Epithelial cell of esophagus (primary cell): Measurements from ENCODE around the gene HPSE2.
"Not testable (repeated sequence)": the region's sequence is repeated elsewhere in the genome, so short reads cannot be mapped to it uniquely, and the experiment has no call there.

ENCODE experiments used
- DNase-seq: peaks from one replicate; pipeline ENCODE4 v3.0.0; 2010; ENCODE audit warnings: low read depth
- H3K4me3 ChIP-seq: 2 replicates; pipeline ENCODE4 v1.5.1; 2011; ENCODE audit warnings: mild to moderate bottlenecking, low read length, control low read depth
- CTCF ChIP-seq: IDR thresholded peaks from 2 replicates; pipeline ENCODE4 v1.5.1; 2011; ENCODE audit warnings: low read depth, mild to moderate bottlenecking, low read length, control low read depth, inconsistent platforms; ENCODE audit not compliant: insufficient read depth; ENCODE audit errors: missing control alignments

HPSE2 gene

DNA sequence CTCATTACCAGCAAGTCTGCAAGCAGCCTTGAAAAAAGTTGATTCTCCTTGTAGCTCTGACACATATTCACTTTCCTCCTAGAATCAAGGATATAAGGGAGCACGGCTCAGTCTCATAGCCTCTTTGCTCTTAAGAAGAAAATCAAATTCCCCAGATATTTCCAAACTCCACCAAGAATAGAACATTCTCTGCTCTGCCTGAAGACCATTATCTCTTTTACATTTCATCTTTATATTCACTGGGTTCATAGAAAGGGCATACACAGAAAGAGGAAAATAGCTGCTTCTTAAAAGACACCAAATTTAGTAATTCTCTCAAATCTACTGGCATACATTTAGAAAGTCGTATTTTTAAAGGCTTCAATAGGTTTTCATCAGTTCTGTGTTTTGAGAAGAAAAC lies 92.0 kb downstream of the HPSE2 start:
- no peak for DNase-seq
- TF ChIP-seq CTCF, result no peak

DNA sequence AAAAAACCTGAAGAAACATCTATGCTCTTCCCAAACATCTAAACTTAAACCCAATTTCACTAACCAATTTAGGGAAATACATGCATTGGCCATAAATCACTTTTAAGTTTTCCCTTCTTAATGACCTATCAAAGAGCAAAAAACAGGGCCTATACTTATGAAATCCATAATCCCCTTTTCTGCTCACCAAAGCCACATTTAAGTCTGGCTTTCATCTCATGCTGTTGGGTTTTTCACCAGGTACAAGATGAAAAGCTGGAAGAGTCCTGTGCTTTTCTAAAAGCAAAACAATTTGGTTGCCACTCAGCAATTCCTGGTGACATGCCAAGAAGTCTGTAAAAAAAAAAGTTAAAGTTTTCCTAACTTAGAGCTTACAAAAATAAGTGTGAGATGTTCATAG lies 92.6 kb downstream of the HPSE2 start:
- no peak overlapping the region for H3K4me3 ChIP-seq
- no peak for DNase-seq
- TF ChIP-seq CTCF, result no peak

More for the DNA sequence above, 92.0 kb downstream of the HPSE2 start:
- H3K4me3 ChIP-seq, result no peak overlapping the region

DNA sequence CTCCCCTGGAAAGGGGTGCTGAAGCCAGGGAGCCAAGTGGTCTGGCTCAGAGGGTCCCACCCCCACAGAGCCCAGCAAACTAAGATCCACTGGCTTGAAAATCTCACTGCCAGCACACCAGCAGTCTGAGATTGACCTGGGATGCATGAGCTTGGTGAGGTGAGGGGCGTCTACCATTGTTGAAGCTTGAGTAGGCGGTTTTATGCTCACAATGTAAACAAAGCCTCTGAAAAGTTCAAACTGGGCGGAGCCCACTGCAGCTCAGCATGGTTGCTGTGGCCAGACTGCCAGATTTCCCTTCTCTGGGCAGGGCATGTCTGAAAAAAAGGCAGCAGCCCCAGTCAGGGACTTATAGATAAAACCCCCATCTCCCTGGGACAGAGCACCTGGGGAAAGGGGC lies 102.8 kb downstream of the HPSE2 start:
- not testable (repeated sequence) for H3K4me3 ChIP-seq, DNase-seq

DNA sequence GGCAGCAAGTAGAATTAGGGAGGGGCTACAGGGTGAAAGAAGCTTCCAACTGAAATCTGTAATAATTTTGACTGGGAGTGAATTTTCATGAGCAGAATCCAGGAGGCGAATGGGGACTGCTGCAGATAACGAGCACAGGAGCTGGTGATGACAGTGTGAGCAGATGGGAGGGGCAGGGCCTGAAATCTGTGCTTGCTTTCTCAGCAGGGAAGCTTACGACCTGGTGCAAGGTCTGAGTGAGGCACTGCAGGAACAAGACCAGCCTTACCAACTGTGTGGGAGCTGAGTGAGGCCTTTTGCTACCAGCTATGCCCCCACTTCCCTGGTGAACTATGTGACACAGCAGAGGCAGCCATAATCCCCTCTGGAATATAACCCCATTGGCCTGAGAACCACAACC lies 109.8 kb downstream of the HPSE2 start:
- DNase-seq, result no peak
- no peak overlapping the region for H3K4me3 ChIP-seq
- no peak for TF ChIP-seq CTCF

DNA sequence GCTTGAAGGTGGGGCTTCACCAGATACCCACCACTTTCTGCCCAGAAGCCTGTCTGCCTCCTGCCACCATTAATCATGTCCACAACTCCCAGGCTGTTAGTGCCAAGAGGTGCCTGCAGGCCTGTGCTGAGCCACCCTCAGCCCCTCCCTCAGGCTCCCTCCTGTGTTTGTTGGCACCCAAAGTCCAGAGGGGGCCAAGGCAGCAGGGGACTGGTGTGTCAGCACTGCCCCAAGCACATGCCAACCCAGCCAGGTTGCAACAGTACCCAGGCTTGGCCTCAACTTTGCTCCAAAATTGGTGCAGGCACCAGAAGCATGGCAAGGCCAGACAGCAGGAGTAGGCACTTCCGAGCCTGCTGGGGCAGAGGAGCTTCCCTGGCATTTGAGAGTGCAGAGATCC lies 111.3 kb downstream of the HPSE2 start:
- no peak overlapping the region for H3K4me3 ChIP-seq
- DNase-seq, result no peak
- no peak for TF ChIP-seq CTCF

DNA sequence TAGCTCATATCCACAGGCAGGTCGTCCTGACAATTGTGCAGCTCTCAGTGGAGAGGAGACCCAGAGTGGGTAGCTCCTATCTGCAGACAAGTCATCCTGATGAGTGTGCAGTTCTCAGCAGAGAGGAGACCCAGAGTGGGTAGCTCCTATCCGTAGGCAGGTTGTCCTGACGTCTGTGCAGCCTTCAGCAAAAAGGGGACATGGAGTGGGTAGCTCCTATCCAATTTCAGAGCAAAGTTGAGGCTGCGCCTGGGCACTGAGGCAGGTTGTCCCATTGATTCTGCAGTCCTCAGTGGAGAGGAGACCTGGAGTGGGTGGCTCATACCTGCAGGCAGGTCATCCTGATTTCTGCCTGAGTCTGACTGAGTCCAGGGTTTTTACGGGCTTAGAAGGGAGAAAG lies 111.8 kb downstream of the HPSE2 start:
- TF ChIP-seq CTCF, result no peak
- DNase-seq, result no peak
- H3K4me3 ChIP-seq, result no peak overlapping the region

DNA sequence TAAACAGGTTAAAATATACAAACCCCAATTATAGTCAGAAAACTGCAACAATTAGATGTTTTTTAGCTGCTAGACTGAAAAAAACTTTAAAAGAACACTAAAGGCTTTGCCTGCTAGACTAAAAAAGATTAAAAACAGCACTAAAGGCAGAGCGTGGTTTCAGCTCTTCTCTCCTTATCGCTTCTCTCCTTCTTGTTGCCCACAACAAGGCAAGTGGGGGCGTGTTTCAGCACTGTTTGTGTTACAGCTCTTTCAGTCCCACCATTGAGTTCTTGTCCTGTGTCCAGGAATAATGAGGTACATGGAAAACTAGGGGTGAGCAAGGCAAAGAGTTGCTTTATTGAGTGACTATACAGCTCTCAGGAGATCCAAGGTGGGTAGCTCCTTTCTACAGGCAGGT lies 112.3 kb downstream of the HPSE2 start:
- H3K4me3 ChIP-seq, result no peak overlapping the region
- TF ChIP-seq CTCF, result no peak

More for the DNA sequence above, 112.3 kb downstream of the HPSE2 start:
- DNase-seq, result no peak
